SK-N-SH (cell line): ENCODE measurements around the gene PDE4A. TPM values are rescaled to one million over a fixed set of nuclear protein-coding genes. Genes with fewer than 3 reads are reported as not detected.

Experiments used
- CTCF ChIA-PET: fragments of 300-600, 350-600 bp; formaldehyde crosslinking; extraction: SDS; loops from one replicate; lab custom pipeline; 2021; lab: Yijun Ruan, JAX
- POLR2A ChIA-PET: fragments of 350-600 bp; sonication (Branson Sonifier 250); formaldehyde crosslinking; extraction: SDS; loops from one replicate; lab custom pipeline; 2020; ENCODE audit warnings: antibody characterized with exemption, inconsistent platforms; lab: Yijun Ruan, JAX
- DNase-seq: peaks from one replicate; pipeline ENCODE4 v3.0.0; 2012
- H2AFZ ChIP-seq: fragments of 200-600 bp; sonication (generic); 2 replicates; pipeline ENCODE4 v1.8.1; 2016; ENCODE audit warnings: antibody characterized with exemption, mild to moderate bottlenecking, low read depth
- H3F3A ChIP-seq: fragments of 200-600 bp; sonication (generic); replicated peaks from 2 replicates; pipeline ENCODE3; 2016; ENCODE audit warnings: antibody characterized with exemption, mild to moderate bottlenecking; ENCODE audit not compliant: insufficient read depth
- H3K27ac ChIP-seq, 2 experiments: fragments of 200-500 bp in 1 of 2; fragments of 200-600 bp in 1 of 2; sonication (Bioruptor generic) in 1 of 2; sonication (generic), shearing (Covaris generic) in 1 of 2; 2 replicates each; pipeline versions ENCODE4 v1.5.1 to v1.6.1; 2014 to 2016; ENCODE audit warnings: low read depth in 2 of 2, inconsistent platforms in 1 of 2, low read length in 1 of 2, mild to moderate bottlenecking in 1 of 2, mixed read lengths in 1 of 2
- H3K27me3 ChIP-seq: fragments of 200-600 bp; sonication (generic), shearing (Covaris generic); 2 replicates; pipeline ENCODE4 v1.6.1; 2016; ENCODE audit warnings: mixed run types; ENCODE audit not compliant: insufficient read depth
- H3K36me3 ChIP-seq, 2 experiments: fragments of 200-500 bp in 1 of 2; fragments of 200-600 bp in 1 of 2; sonication (Bioruptor generic) in 1 of 2; sonication (generic) in 1 of 2; replicated peaks in 1 of 2; 2 replicates each; pipeline versions ENCODE3 to v1.5.1; 2014 to 2016; ENCODE audit warnings: low read length in 1 of 2, mild to moderate bottlenecking in 1 of 2; ENCODE audit not compliant: insufficient read depth in 2 of 2, control insufficient read depth in 1 of 2
- H3K4me1 ChIP-seq, 2 experiments: fragments of 200-500 bp in 1 of 2; fragments of 200-600 bp in 1 of 2; sonication (Bioruptor generic) in 1 of 2; sonication (generic), shearing (Covaris generic) in 1 of 2; 2 replicates each; pipeline versions ENCODE4 v1.5.1 to v1.6.1; 2014 to 2016; ENCODE audit warnings: low read depth in 1 of 2, low read length in 1 of 2, mixed run types in 1 of 2; ENCODE audit not compliant: insufficient read depth in 2 of 2, control insufficient read depth in 1 of 2
- H3K4me2 ChIP-seq: fragments of 200-600 bp; sonication (generic), shearing (Covaris generic); 2 replicates; pipeline ENCODE4 v1.6.1; 2017; ENCODE audit warnings: mixed run types
- H3K4me3 ChIP-seq, 2 experiments: fragments of 200-500 bp in 1 of 2; fragments of 200-600 bp in 1 of 2; sonication (Bioruptor generic) in 1 of 2; sonication (generic), shearing (Covaris generic) in 1 of 2; 2 replicates each; pipeline versions ENCODE4 v1.5.1 to v1.8.1; 2014 to 2016; ENCODE audit warnings: low read depth in 2 of 2, inconsistent platforms in 1 of 2, low read length in 1 of 2, mild to moderate bottlenecking in 1 of 2, mixed read lengths in 1 of 2, moderate library complexity in 1 of 2
- H3K79me2 ChIP-seq: fragments of 200-600 bp; sonication (generic); 2 replicates; pipeline ENCODE4 v1.8.1; 2017; ENCODE audit warnings: mild to moderate bottlenecking; ENCODE audit not compliant: insufficient read depth
- H3K9ac ChIP-seq: fragments of 200-600 bp; sonication (generic); 2 replicates; pipeline ENCODE4 v1.6.1; 2017; ENCODE audit warnings: mixed run types
- H3K9me2 ChIP-seq: fragments of 200-600 bp; sonication (generic); 2 replicates; pipeline ENCODE4 v1.6.1; 2017; ENCODE audit warnings: mixed run types
- H3K9me3 ChIP-seq: fragments of 200-600 bp; sonication (generic); 2 replicates; pipeline ENCODE4 v1.6.1; 2017; ENCODE audit warnings: mixed run types, mild to moderate bottlenecking, moderate library complexity
- H4K20me1 ChIP-seq: fragments of 200-600 bp; sonication (generic); 2 replicates; pipeline ENCODE4 v1.6.1; 2017; ENCODE audit warnings: mild to moderate bottlenecking, mixed run types; ENCODE audit not compliant: insufficient read depth
- EP300 ChIP-seq, 2 experiments: IDR thresholded peaks; 2 replicates each; pipeline versions ENCODE4 v1.4.0 to v1.6.1; 2012; ENCODE audit warnings: borderline replicate concordance in 1 of 2, low read depth in 1 of 2, low read length in 1 of 2
- EZH2phosphoT487 ChIP-seq: fragments of 200-600 bp; sonication (generic); IDR thresholded peaks from 2 replicates; pipeline ENCODE4 v1.6.1; 2017; ENCODE audit warnings: low read depth, mixed run types, mild to moderate bottlenecking, antibody characterized with exemption, moderate library complexity, borderline replicate concordance
- FOXJ3 ChIP-seq: sonication (generic); formaldehyde crosslinking; IDR thresholded peaks from 2 replicates; pipeline ENCODE4 v1.5.1; 2020; ENCODE audit warnings: mild to moderate bottlenecking, missing genetic modification reagents
- FOXM1 ChIP-seq: IDR thresholded peaks from 2 replicates; pipeline ENCODE4 v1.4.0; 2012; ENCODE audit warnings: low read depth, mild to moderate bottlenecking
- GATA2 ChIP-seq: sonication (generic); formaldehyde crosslinking; IDR thresholded peaks from 2 replicates; pipeline ENCODE4 v1.5.0; 2020; ENCODE audit warnings: mild to moderate bottlenecking, missing genetic modification reagents
- JUND ChIP-seq: IDR thresholded peaks from 2 replicates; pipeline ENCODE4 v1.4.0; 2012
- NFIC ChIP-seq: IDR thresholded peaks from 2 replicates; pipeline ENCODE4 v1.4.0; 2012; ENCODE audit warnings: borderline replicate concordance
- RAD21 ChIP-seq: IDR thresholded peaks from 2 replicates; pipeline ENCODE4 v1.6.1; 2012; ENCODE audit warnings: mild to moderate bottlenecking, low read length
- RCOR1 ChIP-seq: fragments of 150-350 bp; IDR thresholded peaks from 2 replicates; pipeline ENCODE4 v1.6.1; 2017; ENCODE audit warnings: antibody characterized with exemption, low read length
- REST ChIP-seq: IDR thresholded peaks from 2 replicates; pipeline ENCODE4 v1.6.1; 2012; ENCODE audit warnings: mild to moderate bottlenecking, low read depth, low read length, moderate library complexity
- RFX5 ChIP-seq: IDR thresholded peaks from 2 replicates; pipeline ENCODE4 v1.6.1; 2012; ENCODE audit warnings: mild to moderate bottlenecking, improper control_type of control experiment, low read length
- RXRA ChIP-seq: IDR thresholded peaks from 2 replicates; pipeline ENCODE4 v1.4.0; 2012; ENCODE audit warnings: low read depth, mild to moderate bottlenecking, borderline replicate concordance
- SIN3A ChIP-seq: IDR thresholded peaks from 2 replicates; pipeline ENCODE4 v1.6.1; 2012; ENCODE audit warnings: low read depth, mild to moderate bottlenecking, low read length, moderate library complexity, borderline replicate concordance
- WGBS: methylation state at CpG from one replicate; pipeline ENCODE4 v1.1.6; 2017; ENCODE audit warnings: low lambda C conversion rate; 5-methylcytosine and 5-hydroxymethylcytosine counted together
- polyA plus RNA-seq, 3 experiments: library from polyadenylated mRNA; depleted of rRNA; stranded (reverse); fragments of >200 nt; gene quantifications; 2 replicates each; pipeline ENCODE4 v1.2.3, GENCODE V29; 2012
- TF ChIP-seq, protein P1 (sequence below): fragments of 200-600 bp; sonication (generic); IDR thresholded peaks from 2 replicates; pipeline ENCODE4 v1.6.1; 2017; ENCODE audit warnings: antibody characterized with exemption, mild to moderate bottlenecking, moderate library complexity
- TF ChIP-seq, protein P2 (sequence below): fragments of 150-350 bp; IDR thresholded peaks from 2 replicates; pipeline ENCODE4 v1.6.1; 2017; ENCODE audit warnings: antibody characterized with exemption, low read length, low read depth, borderline replicate concordance
- TF ChIP-seq, protein P3 (sequence below): IDR thresholded peaks from 2 replicates; pipeline ENCODE4 v1.4.0; 2012; ENCODE audit warnings: low read depth

PDE4A gene
- polyA plus RNA-seq, 1 of the 3 experiments (the other 2 are of a cell fraction), result 2.9 TPM

DNA sequence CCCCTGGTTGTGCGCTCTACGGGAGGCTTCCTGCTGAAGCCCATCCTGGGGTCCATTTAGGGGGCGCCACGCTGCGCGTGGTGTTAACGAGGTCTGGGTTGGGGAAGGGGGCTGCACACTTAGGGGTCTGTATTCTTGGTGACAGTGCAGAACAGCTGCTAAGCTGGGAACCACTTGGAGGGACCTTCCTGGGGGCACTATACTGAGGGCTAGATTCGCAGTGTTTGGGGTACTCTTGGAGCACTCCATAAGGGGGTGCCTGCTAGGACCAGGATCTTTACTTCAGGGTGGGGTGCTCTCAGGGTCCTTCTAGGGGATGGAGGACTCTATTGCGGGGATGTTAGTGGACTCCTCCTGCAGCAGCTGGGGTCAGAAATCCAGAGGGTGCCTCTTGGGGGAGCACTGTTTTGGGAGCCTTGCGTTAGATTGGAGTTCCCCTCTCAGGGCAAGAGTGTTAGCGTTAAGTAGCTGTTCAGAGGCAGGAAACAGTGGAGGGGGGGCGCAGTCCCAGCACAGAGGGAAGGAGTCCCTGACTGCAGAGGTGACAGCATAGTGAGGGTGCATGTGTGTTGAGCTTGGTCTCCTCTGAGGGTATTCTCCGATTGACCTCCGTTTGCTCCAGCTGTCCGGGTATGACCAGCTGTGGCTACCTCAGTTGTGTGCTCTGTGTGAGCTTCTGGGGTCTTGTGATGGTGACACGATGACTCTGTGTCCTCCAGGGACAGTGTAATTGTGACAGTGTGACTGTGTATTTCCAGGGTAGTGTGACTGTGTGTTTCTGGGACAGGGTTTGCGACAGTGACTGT, 1.1 kb downstream of the PDE4A start:
- 0% methylated on average over 3 of the region's 17 CpGs for WGBS
- Histone ChIP-seq H3K27ac (no peak overlapping the region), H3K9me3 (no peaks in the 10 kb centered on the region), H3K9me2 (no peaks in the 10 kb centered on the region), H3K4me2 (peak overlapping the region; percentile 77; the same call in 1 of the 2 replicates), H3K9ac (no peak overlapping the region), H2AFZ (no peak overlapping the region), H3K36me3 (no peaks in the 10 kb centered on the region), H3K79me2 (no peaks in the 10 kb centered on the region), H3K4me3 (peak overlapping the region in 1 of 2 experiments; percentile 44; a peak in 1 of 4 replicates), H4K20me1 (no peaks in the 10 kb centered on the region), H3K27me3 (peaks cover 60% of the 10 kb centered on the region), H3K4me1 (peaks cover 5 to 10% of the 10 kb centered on the region in 2 experiments; a peak in 1 of 4 replicates), H3F3A (peaks cover 37% of the 10 kb centered on the region)
- CTCF ChIA-PET, result interaction anchor here (0.7 to 11.8 kb wide), 9 partner anchors 9 to 131 kb away, joined by 3 to 313 read pairs (median 4); partner anchors contain the start of gene CDC37
- POLR2A ChIA-PET, result no interaction called here
- DNase-seq, result no peak
- TF ChIP-seq FOXJ3 (no peak), RFX5 (no peak), GATA2 (CRISPR knock-in tag) (no peak), JUND (no peak)
- TF ChIP-seq, protein P1, sequence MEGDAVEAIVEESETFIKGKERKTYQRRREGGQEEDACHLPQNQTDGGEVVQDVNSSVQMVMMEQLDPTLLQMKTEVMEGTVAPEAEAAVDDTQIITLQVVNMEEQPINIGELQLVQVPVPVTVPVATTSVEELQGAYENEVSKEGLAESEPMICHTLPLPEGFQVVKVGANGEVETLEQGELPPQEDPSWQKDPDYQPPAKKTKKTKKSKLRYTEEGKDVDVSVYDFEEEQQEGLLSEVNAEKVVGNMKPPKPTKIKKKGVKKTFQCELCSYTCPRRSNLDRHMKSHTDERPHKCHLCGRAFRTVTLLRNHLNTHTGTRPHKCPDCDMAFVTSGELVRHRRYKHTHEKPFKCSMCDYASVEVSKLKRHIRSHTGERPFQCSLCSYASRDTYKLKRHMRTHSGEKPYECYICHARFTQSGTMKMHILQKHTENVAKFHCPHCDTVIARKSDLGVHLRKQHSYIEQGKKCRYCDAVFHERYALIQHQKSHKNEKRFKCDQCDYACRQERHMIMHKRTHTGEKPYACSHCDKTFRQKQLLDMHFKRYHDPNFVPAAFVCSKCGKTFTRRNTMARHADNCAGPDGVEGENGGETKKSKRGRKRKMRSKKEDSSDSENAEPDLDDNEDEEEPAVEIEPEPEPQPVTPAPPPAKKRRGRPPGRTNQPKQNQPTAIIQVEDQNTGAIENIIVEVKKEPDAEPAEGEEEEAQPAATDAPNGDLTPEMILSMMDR, result 0 out of 2 replicates have a peak, but pooled peaks have one; percentile 12
- TF ChIP-seq, all 33 proteins: peak for 1

DNA sequence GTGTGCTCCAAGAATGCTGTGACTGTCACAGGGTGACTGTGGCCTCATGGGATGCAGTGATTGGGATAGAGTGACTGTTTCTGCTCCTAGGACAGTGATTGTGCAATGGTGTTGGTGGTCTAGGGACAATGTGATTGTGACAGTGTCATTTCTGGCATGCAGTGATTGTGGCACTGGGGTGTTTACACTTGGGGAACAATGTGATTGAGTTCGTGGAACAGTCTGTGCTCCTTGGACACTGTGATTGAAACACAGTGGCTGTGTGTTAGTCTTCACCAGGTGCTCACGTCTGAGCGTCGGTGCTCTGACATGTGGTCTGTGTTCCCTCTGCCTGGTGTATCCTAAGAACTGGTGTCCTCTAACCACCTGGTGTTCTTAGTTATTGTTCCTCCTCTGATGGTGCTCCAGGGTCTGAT, 1.7 kb downstream of the PDE4A start:
- Histone ChIP-seq H3K79me2 (no peaks in the 10 kb centered on the region), H3K4me3 (no peak overlapping the region), H3K9me2 (no peaks in the 10 kb centered on the region), H3K27ac (no peak overlapping the region), H3K9me3 (no peaks in the 10 kb centered on the region), H3K4me2 (no peak overlapping the region), H2AFZ (no peak overlapping the region), H4K20me1 (no peaks in the 10 kb centered on the region), H3F3A (peaks cover 34% of the 10 kb centered on the region), H3K27me3 (peaks cover 60% of the 10 kb centered on the region), H3K36me3 (no peaks in the 10 kb centered on the region), H3K4me1 (peaks cover 5 to 10% of the 10 kb centered on the region in 2 experiments; a peak in 1 of 4 replicates), H3K9ac (no peak overlapping the region)
- ChIA-PET POLR2A (no interaction called here), CTCF (interaction anchor here (0.8 to 11.8 kb wide), 6 partner anchors 8 to 132 kb away, joined by 3 to 313 read pairs (median 4); partner anchors contain the start of gene CDC37)
- no peak for DNase-seq
- 21% methylated on average over 4 of the region's 4 CpGs for WGBS
- no peak for TF ChIP-seq EP300 (IDR thresholded peaks at IDR 0.05; ENCODE audit: borderline replicate concordance in 1 of 2, low read depth in 1 of 2, low read length in 1 of 2)
- TF ChIP-seq, protein P2, sequence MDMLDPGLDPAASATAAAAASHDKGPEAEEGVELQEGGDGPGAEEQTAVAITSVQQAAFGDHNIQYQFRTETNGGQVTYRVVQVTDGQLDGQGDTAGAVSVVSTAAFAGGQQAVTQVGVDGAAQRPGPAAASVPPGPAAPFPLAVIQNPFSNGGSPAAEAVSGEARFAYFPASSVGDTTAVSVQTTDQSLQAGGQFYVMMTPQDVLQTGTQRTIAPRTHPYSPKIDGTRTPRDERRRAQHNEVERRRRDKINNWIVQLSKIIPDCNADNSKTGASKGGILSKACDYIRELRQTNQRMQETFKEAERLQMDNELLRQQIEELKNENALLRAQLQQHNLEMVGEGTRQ, result no peak
- TF ChIP-seq, protein P1, result no peak
- TF ChIP-seq FOXM1, result no peak
- TF ChIP-seq, protein P3, sequence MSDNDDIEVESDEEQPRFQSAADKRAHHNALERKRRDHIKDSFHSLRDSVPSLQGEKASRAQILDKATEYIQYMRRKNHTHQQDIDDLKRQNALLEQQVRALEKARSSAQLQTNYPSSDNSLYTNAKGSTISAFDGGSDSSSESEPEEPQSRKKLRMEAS, result no peak
- TF ChIP-seq RAD21, result no peak
- no peak for TF ChIP-seq RXRA
- no peak for TF ChIP-seq RCOR1
- no peak for TF ChIP-seq EZH2phosphoT487
- no peak for TF ChIP-seq SIN3A
- no peak for TF ChIP-seq NFIC
- TF ChIP-seq REST, result no peak
